Measurements from ENCODE around the gene ZNF491.
"Not testable (repeated sequence)": the region's sequence is repeated elsewhere in the genome, so short reads cannot be mapped to it uniquely, and the experiment has no call there.

ZNF491 gene

DNA sequence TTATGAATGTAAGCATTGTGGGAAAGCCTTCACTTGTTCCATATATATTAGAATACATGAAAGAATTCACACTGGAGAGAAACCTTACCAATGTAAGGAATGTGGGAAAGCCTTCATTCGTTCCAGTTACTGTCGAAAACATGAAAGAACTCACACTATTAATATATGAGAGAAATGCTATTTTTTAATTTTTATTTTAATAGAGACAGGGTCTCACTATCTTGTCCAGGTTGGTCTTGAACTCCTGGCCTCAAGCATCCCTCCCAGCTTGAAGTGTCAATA lies 8.7 kb downstream of the ZNF491 start:
- DNase-seq = no peak

GRCh38 chr19:11813703-11814028 lies 15.3 kb downstream of the ZNF491 start:
- no peak for DNase-seq

DNA sequence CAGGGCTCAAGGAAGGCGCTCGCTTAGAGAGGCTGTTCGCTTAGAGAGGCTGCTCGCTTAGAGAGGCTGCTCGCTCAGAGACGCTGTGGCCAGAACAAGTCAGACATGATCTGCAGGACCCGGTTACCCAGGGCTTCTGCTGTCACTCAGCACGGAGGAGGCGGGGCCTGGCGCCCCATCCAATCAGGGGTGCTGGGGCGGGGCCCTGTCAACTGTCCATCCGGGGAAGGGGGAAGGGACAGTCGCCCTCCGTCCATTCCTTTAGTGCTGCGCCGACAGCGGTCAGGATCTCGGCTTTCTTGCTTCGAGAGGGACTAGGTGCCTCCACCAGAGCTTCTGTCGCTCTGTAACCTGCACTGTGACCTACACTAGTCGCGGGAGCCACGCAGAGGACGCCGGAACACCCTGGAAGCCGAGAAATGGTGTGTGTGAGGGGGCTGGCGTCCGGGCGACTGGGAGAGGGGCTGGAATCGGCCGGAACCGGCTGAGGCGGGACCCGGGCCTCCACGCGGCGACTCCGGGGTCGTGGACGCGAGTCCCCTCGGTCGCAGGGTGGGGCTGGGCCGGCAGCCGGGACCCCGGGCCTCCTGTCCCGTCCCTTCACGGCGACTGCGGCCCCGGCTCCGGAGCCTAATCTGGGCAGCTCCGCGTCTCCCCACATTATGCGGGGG lies 15.8 kb downstream of the ZNF491 start, which contains the start of gene ZNF440:
TSS of gene ZNF440 (plus strand) at position 245 of the 671 bp plus-strand sequence. CDS start at position 420, 175 bp downstream.
- peak; percentile 97 for DNase-seq

DNA sequence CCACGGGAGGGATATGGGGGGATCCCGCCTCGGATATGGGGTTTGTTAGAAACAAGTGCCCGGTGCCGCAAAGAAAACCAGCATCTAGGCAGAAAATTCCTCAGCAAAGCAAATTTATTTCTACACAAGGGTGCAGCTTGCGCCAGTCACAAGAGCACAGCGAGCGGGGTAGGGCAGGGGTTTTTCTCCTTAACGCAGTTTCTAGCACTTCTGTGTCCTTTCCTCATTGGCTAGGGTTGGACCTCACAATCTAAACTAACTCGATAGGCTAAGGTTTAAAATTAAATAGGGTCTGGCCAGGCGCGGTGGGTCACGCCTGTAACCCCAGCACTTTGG lies 16.3 kb downstream of the ZNF491 start:
- peak; percentile 3 for DNase-seq

GRCh38 chr19:11821474-11822109 lies 23.3 kb downstream of the ZNF491 start:
- DNase-seq = no peak

DNA sequence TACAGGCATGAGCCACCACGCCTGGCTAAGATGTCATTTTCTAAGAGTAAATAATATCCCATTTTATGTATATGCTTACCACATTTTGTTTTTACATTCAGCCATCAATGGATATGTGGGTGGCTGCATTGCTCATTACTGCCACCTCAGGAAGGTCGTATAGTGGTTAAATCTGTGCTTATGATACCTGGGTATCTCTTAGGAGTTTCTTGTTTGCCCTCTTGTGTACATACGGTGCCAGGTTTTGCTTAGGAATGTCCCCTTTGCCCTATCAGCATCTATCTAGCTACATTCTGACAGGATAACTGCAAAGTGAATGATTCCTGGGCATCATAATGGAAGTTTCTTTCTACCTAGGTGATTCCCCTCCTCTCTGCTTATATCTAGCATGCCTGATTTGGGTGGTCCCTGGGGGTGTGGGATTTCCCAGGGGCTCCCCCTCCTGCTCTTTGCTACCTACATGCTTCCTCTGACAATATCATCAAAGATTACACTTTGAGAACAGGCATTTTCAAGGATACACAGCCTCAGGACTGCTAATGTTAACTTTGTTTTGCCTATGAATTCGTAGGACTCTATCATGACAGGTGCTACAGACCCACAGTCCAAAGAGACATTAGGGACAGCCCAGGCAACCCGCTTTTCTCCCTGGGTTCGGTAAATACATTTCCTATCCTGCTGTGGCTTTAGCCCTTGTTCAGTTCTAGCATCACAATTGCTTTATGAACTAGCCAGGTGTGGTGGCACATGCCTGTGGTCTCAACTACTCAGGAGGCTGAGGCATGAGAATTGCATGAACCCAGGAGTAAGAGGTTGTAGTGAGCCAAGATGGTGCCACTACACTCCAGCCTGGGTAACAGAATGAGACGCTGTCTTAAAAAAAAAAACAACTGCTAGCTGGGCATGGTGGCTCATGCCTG lies 30.9 kb downstream of the ZNF491 start:
- DNase-seq = not testable (repeated sequence)

GRCh38 chr19:11832253-11832912 lies 34.1 kb downstream of the ZNF491 start:
- DNase-seq = no peak

- DNase-seq = no peak
These were observed 35.2 kb downstream of the ZNF491 start for GRCh38 chr19:11833541-11833940.

DNA sequence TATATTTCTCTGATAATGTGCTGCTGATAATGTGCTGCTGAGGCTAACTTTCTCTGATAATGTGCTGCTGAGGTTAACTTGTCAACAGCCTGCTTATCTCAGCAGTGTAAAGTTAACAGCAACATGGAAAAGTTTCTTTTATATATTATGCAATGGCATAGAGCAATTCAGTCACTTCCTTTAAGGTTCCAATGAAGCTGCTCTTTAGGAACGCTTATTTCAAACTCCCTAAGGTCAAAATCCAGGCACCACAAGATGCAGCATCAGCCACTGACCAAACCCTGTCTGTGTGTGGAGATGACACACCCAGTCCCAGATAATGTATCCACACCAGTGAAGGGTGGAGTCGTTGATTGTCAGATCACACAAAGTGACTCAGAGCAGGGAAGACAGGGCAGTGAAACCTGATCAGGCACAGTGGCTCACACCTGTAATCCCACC lies 37.3 kb downstream of the ZNF491 start:
- DNase-seq = not testable (repeated sequence)

DNA sequence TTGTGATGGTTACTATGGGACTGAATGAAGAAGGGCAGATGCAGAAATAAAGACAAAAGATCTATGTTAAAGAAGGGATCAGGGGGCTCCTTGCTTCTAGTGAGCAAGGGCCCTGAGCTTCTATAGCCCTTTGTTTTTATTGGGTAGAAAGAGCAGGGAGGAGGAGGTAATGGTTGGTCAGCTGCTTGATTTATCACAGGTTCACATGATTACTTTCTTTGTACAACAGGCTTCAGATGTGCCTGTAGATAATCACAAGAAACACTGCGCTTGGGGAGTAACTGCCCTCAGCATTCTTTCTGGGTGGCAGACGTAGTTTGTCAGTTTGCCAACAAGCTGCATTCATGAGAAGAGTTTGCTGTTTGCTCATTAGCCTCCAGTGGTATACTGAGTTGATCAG lies 45.4 kb downstream of the ZNF491 start:
- no peak for DNase-seq

GRCh38 chr19:11847615-11848014 lies 49.3 kb downstream of the ZNF491 start:
- DNase-seq = not testable (repeated sequence)

GRCh38 chr19:11848200-11848593 lies 49.9 kb downstream of the ZNF491 start:
- no peak for DNase-seq

GRCh38 chr19:11848594-11849469 lies 50.5 kb downstream of the ZNF491 start, which contains the start of gene ZNF439:
TSS of gene ZNF439 (plus strand) at chr19:11848726. CDS start at chr19:11848868, 142 bp downstream.
- DNase-seq = peak; percentile 93

DNA sequence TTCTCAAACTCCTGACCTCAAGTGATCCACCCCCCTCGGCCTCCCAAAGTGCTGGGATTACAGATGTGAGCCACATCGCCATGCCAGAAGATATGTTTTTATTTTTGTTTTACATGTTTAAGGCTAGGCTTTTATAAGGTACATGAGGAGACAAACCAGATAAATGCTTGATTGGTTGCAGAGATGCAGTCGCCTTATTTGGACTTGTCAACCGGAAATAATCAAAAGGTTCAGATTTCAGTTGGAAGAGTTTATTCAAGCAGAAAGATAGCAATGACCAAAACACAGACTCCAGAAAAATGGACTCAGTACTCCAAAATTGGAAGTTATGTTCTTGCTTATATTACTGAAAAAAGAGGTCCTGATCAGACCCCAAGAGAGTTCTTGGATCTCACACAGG lies 52.0 kb downstream of the ZNF491 start:
- not testable (repeated sequence) for DNase-seq

DNA sequence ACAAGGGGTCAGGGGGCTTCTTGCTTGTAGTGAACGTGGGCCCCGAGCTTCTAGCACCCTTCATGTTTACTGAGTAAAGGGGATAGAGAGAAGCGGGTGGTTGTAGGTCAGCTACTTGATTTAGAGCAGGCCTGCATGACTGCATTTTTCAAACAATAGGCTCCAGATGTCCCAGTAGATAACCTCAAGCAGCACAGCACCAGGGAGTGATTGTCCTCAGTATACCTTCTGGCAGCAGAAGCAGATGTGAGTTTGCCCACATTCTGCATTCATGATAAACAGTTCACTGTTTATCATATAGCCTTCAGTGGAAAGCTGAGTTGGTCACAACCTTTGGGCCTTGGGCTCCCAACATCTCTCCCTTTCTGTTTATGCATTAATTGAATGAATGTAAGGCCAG lies 55.0 kb downstream of the ZNF491 start:
- DNase-seq = no peak

DNA sequence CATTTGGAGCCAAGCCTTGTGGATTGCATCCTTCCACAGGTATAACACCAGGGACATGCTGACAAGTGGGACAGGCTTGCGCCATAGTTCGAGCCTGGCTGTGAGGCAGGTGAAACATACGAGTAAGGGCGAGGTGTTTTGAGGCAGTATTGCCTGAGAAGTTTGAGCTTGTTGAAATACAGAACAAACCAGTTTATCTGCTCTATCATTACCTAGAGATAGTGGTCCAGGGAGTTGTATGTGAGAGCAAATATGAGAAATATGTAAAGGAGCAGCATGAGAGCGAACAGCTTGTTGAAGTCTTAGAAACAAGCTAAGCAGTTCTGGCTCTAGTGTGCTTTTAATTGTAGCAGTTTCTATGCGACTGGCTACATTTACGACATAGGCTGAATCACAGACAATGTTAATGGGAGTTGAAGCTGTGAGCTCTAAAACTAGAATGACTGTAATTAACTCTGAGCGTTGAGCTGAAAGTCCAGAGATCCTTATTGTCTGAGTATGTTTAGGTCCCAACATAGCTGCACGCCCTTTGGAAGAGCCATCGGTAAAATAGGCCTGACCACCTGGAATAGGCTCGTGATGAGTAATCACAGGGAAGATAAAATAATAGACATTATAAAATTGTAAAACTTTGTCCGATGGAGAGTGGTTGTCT lies 58.4 kb downstream of the ZNF491 start:
- DNase-seq = no peak
